Bronchial epithelial cell (primary cell): Measurements from ENCODE around the gene PSMA5. TPM values are rescaled to one million over a fixed set of nuclear protein-coding genes. Genes with fewer than 3 reads are reported as not detected.
"Not testable (repeated sequence)": the region's sequence is repeated elsewhere in the genome, so short reads cannot be mapped to it uniquely, and the experiment has no call there.

ENCODE experiments used
- DNase-seq: peaks from one replicate; pipeline ENCODE4 v3.0.0-alpha.2; 2010; ENCODE audit warnings: low read depth
- FAIRE-seq: peaks from 2 replicates; lab custom pipeline; 2011; peaks lifted over from hg19 to GRCh38; lab: Jason Lieb, UNC
- H3K27me3 ChIP-seq: 2 replicates; pipeline ENCODE4 v1.5.1; 2011; ENCODE audit warnings: low read length; ENCODE audit not compliant: control insufficient read depth, insufficient read depth
- H3K36me3 ChIP-seq: 2 replicates; pipeline ENCODE4 v1.5.1; 2011; ENCODE audit warnings: low read length; ENCODE audit not compliant: control insufficient read depth, insufficient read depth
- H3K4me3 ChIP-seq: 2 replicates; pipeline ENCODE4 v1.5.1; 2011; ENCODE audit warnings: mild to moderate bottlenecking, low read depth, low read length, control low read depth
- total RNA-seq: library from RNA; depleted of rRNA; stranded (reverse); fragments of >200 nt; gene quantifications from 2 replicates; pipeline ENCODE4 v1.2.1, GENCODE V29; 2014
- TF ChIP-seq, protein P1 (sequence below): IDR thresholded peaks from 2 replicates; pipeline ENCODE4 v1.5.1; 2011; ENCODE audit warnings: mild to moderate bottlenecking, moderate library complexity, low read length, control low read depth, inconsistent platforms; ENCODE audit not compliant: insufficient read depth, severe bottlenecking

The PSMA5 gene
- 31.0 and 42.9 TPM in 2 replicates for total RNA-seq

DNA sequence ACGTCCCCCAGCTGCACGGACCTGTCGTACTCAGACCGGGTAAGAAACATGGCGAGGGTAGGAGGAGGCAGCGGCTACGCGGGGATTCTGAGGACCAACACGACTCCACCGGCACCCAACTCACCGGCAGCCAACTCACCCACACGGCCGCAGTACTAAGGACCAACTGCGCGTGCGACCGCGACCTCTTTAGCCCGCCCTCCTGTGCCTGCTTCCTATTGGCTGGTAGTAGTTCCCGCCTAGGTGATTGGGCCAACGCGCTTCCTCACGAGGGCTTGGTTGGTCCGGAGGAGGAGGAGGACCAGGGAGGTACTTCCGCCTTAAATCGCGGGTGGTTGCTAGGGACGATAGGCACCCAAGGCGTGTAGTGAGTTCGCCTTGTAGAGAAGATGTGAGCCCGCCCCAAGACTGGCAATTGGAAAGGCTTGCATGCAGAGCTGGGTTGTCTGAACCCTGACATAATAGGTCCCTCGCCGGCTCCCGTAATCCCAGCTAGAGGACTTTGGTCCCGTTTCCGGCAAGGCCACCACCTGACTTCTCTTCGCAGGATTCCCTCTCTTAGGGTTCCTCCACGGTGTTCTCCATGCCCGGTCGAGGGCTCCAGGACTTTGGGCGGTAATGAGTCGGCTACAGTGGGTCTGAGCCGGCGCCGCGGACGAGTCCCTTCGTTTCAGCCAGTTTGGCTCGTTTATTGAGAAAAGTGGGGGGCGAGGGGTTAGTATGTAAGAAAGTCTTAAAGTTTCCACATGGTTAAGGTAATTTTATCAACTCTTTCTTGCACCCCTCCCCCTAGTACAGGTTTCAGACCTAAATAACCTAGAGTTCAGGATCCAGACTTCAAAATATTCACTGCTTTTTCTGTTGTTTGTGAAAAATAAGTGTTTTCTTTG is at the start of gene PSMA5:
Gene PSMA5, minus strand, starts transcription at position 168 of the 890 bp plus-strand sequence. Its CDS starts 118 bp downstream, at position 50.
- peak; percentile 100 for DNase-seq
- Histone ChIP-seq H3K36me3 (no peaks in the 10 kb centered on the region), H3K27me3 (no peaks in the 10 kb centered on the region), H3K4me3 (peak within 1 kb of the TSS; percentile 96)
- TF ChIP-seq, protein P1, sequence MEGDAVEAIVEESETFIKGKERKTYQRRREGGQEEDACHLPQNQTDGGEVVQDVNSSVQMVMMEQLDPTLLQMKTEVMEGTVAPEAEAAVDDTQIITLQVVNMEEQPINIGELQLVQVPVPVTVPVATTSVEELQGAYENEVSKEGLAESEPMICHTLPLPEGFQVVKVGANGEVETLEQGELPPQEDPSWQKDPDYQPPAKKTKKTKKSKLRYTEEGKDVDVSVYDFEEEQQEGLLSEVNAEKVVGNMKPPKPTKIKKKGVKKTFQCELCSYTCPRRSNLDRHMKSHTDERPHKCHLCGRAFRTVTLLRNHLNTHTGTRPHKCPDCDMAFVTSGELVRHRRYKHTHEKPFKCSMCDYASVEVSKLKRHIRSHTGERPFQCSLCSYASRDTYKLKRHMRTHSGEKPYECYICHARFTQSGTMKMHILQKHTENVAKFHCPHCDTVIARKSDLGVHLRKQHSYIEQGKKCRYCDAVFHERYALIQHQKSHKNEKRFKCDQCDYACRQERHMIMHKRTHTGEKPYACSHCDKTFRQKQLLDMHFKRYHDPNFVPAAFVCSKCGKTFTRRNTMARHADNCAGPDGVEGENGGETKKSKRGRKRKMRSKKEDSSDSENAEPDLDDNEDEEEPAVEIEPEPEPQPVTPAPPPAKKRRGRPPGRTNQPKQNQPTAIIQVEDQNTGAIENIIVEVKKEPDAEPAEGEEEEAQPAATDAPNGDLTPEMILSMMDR: no peak
- peak; percentile 92 for FAIRE-seq

DNA sequence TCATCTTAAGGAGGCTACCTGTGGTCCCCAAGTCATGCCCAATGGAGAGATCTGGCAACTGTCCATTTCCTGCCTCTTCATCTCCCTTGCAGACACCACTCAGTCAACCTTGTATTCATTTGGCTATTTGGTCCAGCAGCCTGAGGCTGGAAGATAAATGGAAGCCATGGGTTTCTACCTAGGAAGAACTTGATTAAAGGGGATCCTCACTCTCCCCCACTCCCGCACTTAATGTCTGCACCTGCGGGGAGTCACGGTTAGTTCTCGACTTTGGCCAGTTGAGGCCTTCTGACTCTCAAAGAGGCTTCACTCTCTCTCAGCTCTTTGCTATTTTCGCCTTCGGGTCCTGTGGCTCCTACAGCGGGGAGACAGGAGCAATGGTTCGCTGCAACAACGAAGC is 49.0 kb upstream of the PSMA5 start:
- Histone ChIP-seq H3K4me3 (no peak overlapping the region), H3K27me3 (peaks cover 6% of the 10 kb centered on the region), H3K36me3 (no peaks in the 10 kb centered on the region)
- DNase-seq (no peak), FAIRE-seq (no peak)
- TF ChIP-seq, protein P1: no peak

DNA sequence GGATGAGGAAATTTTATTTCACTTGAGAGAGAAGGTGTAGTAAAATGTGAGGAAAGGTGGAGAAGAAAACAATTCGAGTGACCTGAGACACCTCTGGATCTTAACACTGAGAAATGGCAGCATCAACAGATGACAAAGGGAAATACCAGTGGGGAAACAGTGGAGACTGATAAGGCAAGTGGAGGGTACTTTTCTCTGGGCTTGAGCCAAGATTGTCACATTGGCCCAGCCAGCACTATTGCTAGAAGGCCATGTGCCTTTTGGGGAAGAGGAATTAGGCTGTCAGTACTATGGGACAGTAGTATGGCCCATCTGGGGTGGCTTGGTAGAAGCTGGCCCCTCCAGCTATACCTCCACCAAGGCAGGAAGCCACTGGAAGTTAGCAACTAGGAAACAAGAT is 48.4 kb upstream of the PSMA5 start:
- FAIRE-seq: no peak
- no peak overlapping the region for H3K4me3 ChIP-seq
- no peaks in the 10 kb centered on the region for H3K36me3 ChIP-seq
- no peak for DNase-seq
- TF ChIP-seq, protein P1: no peak
- H3K27me3 ChIP-seq: peaks cover 12% of the 10 kb centered on the region

DNA sequence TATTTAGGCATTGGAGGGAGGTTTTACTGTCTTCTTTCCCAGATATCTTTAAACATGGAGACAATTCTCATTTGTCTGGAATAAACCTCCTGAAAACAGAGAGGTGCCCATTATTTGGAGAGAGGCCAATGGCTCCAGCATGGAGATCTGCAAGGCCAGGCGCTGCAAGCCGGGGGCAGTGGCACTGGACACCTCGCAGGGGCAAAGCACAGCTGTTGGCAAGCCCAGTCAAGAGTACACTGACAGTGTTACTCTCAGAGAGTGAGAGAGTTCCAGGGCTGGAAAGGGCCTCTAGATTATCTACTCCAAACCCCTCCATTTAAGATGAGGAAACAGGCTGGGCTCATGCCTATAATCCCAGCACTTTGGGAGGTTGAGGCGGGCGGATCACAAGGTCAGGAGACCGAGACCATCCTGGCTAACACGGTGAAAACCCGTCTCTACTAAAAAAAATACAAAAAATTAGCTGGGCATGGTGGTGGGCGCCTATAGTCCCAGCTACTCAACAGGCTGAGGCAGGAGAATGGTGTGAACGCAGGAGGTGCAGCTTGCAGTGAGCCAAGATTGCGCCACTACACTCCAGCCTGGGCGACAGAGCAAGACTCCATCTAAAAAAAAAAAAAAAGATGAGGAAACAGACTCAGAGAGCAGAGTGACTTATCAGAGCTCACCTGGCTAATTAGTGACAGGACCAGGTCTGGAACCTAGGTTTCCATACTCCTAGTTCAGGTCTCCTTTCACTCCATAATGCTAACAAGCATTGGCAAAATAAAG is 47.2 kb upstream of the PSMA5 start:
- not testable (repeated sequence) for H3K36me3 ChIP-seq, DNase-seq, H3K4me3 ChIP-seq, FAIRE-seq
- H3K27me3 ChIP-seq: peaks cover 15% of the 10 kb centered on the region

DNA sequence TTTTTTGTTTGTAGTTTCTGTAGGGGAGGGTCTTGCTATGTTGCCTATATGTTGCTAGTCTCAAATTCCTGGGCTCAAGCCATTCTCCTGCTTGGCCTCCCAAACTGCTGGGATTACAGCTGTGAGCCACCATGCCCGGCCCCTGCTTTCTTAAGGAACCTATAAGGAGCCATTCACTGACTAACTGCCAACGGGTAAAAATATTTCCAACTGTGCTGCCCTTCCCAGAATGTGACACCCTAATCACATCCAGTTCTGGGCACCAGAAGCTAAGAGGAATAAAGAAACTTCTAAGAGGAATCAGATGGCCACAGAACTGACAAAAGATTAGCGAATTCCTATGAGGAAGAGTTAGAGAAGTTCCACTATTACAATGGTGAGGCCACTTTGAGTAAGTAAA is 46.5 kb upstream of the PSMA5 start:
- Histone ChIP-seq H3K4me3 (no peak overlapping the region), H3K36me3 (no peaks in the 10 kb centered on the region), H3K27me3 (peaks cover 19% of the 10 kb centered on the region)
- DNase-seq (no peak), FAIRE-seq (no peak)
- TF ChIP-seq, protein P1: no peak

DNA sequence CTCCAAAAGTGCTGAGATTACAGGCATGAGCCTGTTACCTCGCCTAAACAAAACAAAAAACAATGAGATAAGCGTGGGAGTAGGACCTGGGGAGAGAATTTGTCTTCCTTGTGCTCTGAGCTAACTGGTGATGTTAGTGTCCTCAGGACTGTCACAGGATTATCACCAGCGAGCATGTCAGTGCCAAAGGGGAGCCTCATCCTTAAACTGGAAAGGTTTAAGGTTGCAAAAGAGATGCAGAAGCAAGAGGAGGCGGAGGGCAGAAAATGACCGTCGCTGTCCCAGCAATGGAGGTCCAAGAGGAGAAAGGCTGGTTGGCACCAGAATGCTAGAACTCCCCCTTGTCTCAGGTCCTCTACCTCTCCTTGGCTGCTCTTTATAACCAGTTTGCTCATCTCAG is 44.0 kb upstream of the PSMA5 start:
- Histone ChIP-seq H3K4me3 (no peak overlapping the region), H3K27me3 (peaks cover 35% of the 10 kb centered on the region), H3K36me3 (no peaks in the 10 kb centered on the region)
- no peak for FAIRE-seq
- DNase-seq: no peak
- TF ChIP-seq, protein P1: no peak
